ENCODE results near the gene MID1.
"Not testable (repeated sequence)": the region's sequence is repeated elsewhere in the genome, so short reads cannot be mapped to it uniquely, and the experiment has no call there.

DNA sequence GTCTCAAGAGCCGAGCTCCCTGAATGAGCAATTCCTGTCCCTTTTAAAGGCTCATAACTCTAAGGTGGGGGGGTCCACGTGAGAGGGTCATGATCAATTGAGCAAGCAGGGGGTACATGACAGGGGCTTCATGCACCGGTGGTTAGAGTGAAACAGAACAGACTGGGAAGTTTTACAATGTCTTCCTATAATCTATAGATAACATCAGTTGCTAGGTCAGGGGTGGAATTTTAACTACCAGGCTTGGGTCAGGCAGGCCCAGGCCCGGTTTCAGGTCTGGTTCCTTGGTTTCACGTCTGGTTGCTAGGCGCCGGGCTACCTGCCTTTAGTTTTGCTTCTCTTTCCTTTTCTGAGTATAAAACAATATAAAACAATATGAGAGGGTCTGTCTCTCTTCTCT, 35.5 kb downstream of the MID1 start:
- TF ChIP-seq, protein P1, sequence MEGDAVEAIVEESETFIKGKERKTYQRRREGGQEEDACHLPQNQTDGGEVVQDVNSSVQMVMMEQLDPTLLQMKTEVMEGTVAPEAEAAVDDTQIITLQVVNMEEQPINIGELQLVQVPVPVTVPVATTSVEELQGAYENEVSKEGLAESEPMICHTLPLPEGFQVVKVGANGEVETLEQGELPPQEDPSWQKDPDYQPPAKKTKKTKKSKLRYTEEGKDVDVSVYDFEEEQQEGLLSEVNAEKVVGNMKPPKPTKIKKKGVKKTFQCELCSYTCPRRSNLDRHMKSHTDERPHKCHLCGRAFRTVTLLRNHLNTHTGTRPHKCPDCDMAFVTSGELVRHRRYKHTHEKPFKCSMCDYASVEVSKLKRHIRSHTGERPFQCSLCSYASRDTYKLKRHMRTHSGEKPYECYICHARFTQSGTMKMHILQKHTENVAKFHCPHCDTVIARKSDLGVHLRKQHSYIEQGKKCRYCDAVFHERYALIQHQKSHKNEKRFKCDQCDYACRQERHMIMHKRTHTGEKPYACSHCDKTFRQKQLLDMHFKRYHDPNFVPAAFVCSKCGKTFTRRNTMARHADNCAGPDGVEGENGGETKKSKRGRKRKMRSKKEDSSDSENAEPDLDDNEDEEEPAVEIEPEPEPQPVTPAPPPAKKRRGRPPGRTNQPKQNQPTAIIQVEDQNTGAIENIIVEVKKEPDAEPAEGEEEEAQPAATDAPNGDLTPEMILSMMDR (IDR thresholded peaks at IDR 0.05) = not testable (repeated sequence)
- not testable (repeated sequence) for TF ChIP-seq POLR2A (IDR thresholded peaks at IDR 0.05)

Measured in Peyer's patch (tissue), 4 donors.